Amygdala (tissue), 56 donors: ENCODE data around the gene KLHDC10.
"Not testable (repeated sequence)": the region's sequence is repeated elsewhere in the genome, so short reads cannot be mapped to it uniquely, and the experiment has no call there.

Source experiments
- DNase-seq, 56 donors: peaks; one replicate each; lab custom pipeline; 2025; lab: John Stamatoyannopoulos, UW

The KLHDC10 gene

GRCh38 chr7:130152493-130153210 is 82.3 kb downstream of the KLHDC10 start:
- DNase-seq: no peak

- no peak for DNase-seq
Measured at GRCh38 chr7:130153211-130153908, 83.0 kb downstream of the KLHDC10 start.

GRCh38 chr7:130154131-130154500 is 83.8 kb downstream of the KLHDC10 start:
- DNase-seq: no peak

- DNase-seq: peak in 21 of 56 donors; percentile 15 to 76 (median 37)
Measured at GRCh38 chr7:130154501-130155317, 84.4 kb downstream of the KLHDC10 start.

GRCh38 chr7:130156140-130156539 is 85.8 kb downstream of the KLHDC10 start:
- DNase-seq: no peak

GRCh38 chr7:130157700-130158099 is 87.4 kb downstream of the KLHDC10 start:
- no peak for DNase-seq

GRCh38 chr7:130160023-130160422 is 89.7 kb downstream of the KLHDC10 start:
- DNase-seq: no peak

- peak in 1 of 56 donors; percentile 14 for DNase-seq
Measured at GRCh38 chr7:130160455-130160854, 90.1 kb downstream of the KLHDC10 start.

GRCh38 chr7:130162196-130162595 is 91.9 kb downstream of the KLHDC10 start:
- DNase-seq: no peak

- no peak for DNase-seq
Measured at GRCh38 chr7:130174237-130174959, 104.1 kb downstream of the KLHDC10 start.

- no peak for DNase-seq
Measured at GRCh38 chr7:130178251-130178650, 107.9 kb downstream of the KLHDC10 start.

- no peak for DNase-seq
Measured at GRCh38 chr7:130179631-130180030, 109.3 kb downstream of the KLHDC10 start.

- no peak for DNase-seq
Measured at GRCh38 chr7:130180571-130181262, 110.4 kb downstream of the KLHDC10 start.

GRCh38 chr7:130181263-130181605 is 110.9 kb downstream of the KLHDC10 start:
- no peak for DNase-seq

- no peak for DNase-seq
Measured at GRCh38 chr7:130182990-130183389, 112.7 kb downstream of the KLHDC10 start.

- DNase-seq: not testable (repeated sequence)
Measured at GRCh38 chr7:130184349-130184748, 114.0 kb downstream of the KLHDC10 start.
